ENCODE results near the gene MAGI2.
"Not testable (repeated sequence)": the region's sequence is repeated elsewhere in the genome, so short reads cannot be mapped to it uniquely, and the experiment has no call there.

The MAGI2 gene

DNA sequence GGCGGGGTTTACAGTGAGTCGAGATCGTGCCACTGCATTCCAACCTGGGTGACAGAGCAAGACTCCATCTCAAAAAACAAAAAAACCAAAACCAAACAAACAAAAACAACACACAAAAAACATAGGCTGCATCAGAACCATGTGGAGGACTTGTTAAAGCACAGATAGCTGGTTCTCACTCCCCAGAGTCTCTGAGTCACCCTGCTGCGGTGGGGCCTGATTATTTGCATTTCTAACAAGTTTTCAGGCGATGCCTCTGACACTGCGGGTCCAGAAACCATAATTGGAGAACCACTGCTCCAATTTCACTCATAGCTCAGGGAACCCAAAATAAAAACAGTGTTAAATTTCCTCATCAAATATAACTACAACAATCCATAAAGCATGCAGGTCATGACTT lies 816.7 kb downstream of the MAGI2 start:
- DNase-seq (ENCODE audit: low read depth) = no peak

DNA sequence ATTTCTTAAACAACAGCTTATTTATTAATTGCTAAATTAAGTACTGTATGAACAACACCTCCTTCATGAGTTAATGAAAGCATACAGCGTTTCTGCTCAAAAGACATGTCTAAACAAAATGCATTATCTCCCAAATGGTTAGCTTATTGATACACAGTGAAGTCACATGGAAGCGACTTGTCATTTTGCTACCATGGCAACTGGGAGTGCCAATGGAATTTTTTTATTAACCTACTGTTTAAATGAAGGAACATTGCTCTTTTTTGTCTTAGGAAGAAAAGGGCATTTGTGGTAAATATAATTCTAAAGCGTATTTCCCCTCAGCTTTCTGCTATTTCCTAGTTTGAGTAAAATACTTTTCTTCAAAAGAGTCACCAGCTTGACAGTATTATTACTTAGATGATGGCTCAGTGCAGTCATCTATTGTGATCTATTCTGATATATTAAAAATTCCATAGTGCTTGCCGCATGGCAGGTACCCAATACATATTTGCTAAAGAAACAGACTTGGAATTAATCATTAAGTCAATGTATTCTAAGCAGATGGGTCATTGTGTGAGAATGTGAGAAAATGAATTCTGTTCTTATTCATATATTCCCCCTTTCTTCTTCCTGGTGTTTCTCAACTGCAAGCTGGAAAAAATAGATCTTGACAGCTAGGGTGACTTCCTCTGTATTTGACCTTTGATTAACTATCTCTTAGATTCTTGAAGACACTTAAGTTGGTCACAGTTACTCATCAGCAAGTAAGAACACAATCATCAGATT lies 818.3 kb downstream of the MAGI2 start:
- no peak for DNase-seq (ENCODE audit: low read depth)

- no peak for DNase-seq (ENCODE audit: low read depth)
Observed at GRCh38 chr7:78634093-78634492, 819.4 kb downstream of the MAGI2 start.

GRCh38 chr7:78620920-78621319 lies 832.5 kb downstream of the MAGI2 start:
- DNase-seq (ENCODE audit: low read depth) = no peak

GRCh38 chr7:78616539-78616938 lies 836.9 kb downstream of the MAGI2 start:
- DNase-seq (ENCODE audit: low read depth) = no peak

DNA sequence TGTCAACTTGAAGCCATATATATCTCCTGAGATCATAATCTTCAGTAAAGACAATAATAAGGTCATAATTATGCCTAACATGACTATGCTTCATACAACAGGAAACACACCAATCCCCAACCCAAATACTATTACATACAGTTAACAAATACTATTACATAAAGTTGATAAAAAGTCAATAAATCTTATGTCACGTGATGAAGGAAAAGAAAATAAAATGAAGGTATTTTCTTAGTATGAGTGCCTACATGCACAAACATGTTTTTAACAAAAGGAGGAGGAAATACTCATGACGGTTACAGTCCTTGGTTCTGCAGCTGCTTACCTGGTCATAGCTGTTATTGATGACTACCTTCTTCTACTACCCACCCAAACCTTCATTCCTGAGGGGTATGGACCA lies 844.2 kb downstream of the MAGI2 start:
- no peak for DNase-seq (ENCODE audit: low read depth)

DNA sequence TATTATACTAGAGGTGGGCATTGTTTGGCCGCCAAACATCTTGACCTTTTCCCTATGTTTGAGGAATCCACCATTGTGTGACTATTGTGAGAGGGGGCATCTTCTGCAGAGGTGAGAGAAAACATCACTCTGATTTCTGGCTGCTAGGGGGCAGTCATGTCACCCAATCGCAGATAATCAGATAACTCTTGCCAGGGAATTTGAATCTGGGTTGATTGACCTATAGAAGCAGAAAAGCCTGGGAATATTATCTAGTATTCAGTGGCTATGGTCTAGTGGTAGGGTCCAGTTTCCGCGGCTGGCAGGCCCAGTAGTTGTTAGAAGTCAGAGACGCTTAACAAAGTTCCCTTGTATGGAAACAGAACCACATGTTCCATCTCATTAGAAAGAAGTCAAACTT lies 846.4 kb downstream of the MAGI2 start:
- DNase-seq (ENCODE audit: low read depth) = no peak

DNA sequence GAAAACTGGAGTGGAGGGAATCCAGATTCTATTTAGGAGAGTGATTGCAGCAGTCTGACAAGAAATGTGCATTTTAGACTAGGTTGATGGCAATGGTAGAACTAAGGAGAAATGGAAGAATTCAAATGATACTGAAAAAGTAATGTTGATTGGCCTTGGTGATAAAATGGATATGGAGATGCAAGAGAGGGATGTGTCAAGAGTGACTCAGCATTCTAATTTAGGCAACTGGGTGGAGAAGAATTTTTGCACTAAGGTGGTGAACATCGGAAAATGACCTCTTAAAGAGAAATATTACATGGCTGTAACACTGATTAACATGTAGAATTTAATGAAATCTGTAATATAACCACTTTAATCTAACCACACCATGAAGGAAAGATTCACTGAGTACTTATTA lies 848.3 kb downstream of the MAGI2 start:
- DNase-seq (ENCODE audit: low read depth) = no peak

DNA sequence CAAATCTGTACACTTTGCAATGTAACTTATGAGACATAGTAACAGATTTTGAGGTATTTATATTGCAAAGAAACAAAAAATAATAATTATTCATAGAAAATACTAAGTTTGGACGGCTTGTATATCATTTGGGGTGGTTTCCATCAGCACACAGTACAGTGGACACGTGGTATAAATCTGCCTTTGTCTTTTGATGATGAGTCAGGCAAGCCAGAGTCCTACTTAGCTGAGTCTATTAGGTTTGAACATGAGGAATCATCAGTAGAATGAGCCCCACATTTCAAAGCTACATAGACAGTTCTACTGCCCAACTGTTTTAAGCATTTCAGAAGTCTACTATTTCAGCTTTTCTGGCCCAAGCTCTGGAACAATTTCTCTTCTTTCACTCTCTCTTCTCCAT lies 851.7 kb downstream of the MAGI2 start:
- DNase-seq (ENCODE audit: low read depth) = no peak

DNA sequence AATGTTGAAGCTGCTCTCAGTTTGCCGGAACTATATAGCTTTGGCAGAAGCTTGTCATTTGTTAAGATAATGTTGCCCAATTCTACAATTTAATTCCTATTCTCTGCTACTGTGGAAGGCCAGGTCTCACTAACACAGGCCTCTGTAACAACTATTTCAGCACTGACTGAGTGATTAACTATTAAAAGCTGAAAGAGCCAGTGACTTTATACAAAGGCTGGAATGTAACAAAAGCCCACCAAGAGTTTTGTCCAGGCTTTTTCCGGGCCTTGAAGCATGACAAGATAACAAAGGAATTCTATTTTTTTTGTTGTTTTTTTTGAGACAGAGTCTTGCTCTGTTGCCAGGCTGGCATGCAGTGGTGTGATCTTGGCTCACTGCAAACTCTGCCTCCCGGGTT lies 859.3 kb downstream of the MAGI2 start:
- no peak for DNase-seq (ENCODE audit: low read depth)

DNA sequence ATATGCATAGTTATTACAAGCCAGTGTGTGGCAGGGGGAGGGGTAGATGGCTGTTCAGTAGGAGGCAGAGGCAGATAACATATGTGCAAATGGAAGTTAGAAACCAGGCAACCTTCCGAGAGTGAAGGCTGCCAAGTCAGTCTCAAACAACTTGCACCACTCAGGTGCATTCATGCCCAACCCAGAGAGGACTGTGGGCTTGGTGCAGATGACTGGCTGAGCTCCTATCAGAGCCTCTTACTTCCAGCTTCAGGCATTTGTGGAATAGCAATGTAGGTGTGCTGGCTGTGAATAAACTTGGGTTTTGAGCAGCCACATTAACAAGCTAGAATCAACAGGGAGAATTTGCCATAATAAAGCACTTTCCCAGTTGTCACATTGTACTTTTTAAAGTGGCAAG lies 865.1 kb downstream of the MAGI2 start:
- DNase-seq (ENCODE audit: low read depth) = no peak

GRCh38 chr7:78587443-78588044 lies 865.9 kb downstream of the MAGI2 start:
- DNase-seq (ENCODE audit: low read depth) = no peak

DNA sequence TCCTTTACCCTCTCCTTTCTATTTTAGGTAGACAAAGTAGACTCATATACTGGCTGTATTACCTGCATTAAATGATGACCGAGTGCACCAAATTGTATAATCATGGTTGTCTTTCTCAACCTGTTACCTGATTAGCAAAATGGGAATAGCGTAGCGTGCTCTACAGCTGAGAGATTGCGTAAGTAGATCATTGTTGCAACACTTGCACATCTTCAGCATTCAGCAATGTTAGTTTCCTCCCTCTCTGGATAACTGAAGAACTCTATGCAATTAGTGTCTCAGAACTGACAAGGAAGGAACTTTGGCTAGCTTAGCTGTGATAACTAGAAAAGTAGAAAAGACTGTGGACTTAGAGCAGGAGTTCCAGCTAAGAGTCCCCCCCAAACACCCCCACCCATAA lies 867.5 kb downstream of the MAGI2 start:
- DNase-seq (ENCODE audit: low read depth) = no peak

- no peak for DNase-seq (ENCODE audit: low read depth)
Observed at GRCh38 chr7:78578686-78579085, 874.8 kb downstream of the MAGI2 start.

DNA sequence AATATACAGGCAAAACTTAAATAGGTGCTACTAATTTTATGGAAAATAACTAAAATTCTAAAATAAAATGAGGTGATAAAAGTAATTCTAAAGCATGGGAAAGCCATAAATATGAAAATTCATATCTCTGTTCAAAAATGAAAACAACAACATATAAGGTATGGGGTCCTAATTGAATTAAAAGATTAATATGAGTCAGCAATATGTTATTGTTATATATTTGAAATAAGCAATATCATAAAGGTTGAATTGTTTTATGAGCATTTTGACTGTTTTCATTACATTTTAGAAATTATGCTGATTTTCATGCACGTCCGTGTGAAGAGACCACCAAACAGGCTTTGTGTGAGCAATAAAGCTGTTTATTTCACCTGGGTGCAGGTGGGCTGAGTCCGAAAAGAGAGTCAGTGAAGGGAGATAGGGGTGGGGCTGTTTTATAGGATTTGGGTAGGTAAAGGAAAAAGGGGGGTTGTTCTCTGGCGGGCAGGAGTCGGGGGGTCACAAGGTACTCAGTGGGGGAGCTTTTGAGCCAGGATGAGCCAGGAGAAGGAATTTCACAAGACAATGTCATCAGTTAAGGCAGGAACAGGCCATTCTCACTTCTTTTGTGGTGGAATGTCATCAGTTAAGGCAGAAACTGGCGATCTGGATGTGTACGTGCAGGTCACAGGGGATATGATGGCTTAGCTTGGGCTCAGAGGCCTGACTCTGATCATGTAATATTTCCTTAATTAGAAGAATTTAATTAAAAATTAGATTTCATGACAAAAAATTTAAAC lies 876.1 kb downstream of the MAGI2 start:
- not testable (repeated sequence) for DNase-seq (ENCODE audit: low read depth)

DNA sequence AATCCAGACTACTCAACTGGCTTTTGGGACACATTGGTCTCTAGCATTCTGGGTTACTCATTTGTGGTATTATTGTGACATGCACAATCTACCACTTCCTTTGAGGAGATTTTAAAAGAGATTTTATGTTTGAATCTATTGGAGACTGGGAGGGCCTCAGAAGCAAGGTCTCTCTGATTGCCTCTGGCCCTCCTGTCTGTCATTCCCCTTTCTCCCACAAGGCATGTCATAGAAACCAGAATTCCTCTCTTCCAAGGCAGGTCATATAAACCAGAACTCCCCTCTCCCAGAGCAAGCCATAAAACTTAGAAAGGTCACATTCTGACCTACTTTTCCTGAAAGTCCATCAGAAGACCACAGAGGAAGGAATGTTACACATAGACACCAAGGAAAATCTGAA lies 877.2 kb downstream of the MAGI2 start:
- no peak for DNase-seq (ENCODE audit: low read depth)

- DNase-seq (ENCODE audit: low read depth) = no peak
Observed at GRCh38 chr7:78571292-78571691, 882.2 kb downstream of the MAGI2 start.

- no peak for DNase-seq (ENCODE audit: low read depth)
Observed at GRCh38 chr7:78568690-78569089, 884.8 kb downstream of the MAGI2 start.

GRCh38 chr7:78567836-78568235 lies 885.6 kb downstream of the MAGI2 start:
- no peak for DNase-seq (ENCODE audit: low read depth)

- DNase-seq (ENCODE audit: low read depth) = no peak
Observed at GRCh38 chr7:78565784-78566183, 887.7 kb downstream of the MAGI2 start.

- no peak for DNase-seq (ENCODE audit: low read depth)
Observed at GRCh38 chr7:78563191-78563590, 890.3 kb downstream of the MAGI2 start.

- DNase-seq (ENCODE audit: low read depth) = peak; percentile 4
Observed at GRCh38 chr7:78562191-78562590, 891.3 kb downstream of the MAGI2 start.

DNA sequence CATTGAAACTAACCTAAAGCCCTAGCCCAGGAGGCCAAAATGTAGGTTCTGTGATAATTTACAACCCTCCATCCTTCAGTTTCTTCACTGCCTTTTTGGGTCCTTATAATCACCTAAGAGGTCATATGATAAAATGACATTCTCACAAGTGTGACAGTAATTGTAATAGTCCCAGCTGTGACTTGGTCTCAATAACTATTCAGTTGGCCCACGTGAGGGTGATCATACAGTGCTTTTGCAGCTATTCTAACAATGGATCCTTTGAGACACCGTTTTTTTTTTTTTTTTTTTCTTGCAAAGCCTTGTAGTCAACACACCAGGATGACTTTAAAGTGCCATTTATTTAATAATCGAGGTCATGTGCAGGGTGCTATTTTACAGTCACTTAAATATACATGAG lies 894.9 kb downstream of the MAGI2 start:
- no peak for DNase-seq (ENCODE audit: low read depth)
